ENCODE results near the gene CD247.

Gene CD247

DNA sequence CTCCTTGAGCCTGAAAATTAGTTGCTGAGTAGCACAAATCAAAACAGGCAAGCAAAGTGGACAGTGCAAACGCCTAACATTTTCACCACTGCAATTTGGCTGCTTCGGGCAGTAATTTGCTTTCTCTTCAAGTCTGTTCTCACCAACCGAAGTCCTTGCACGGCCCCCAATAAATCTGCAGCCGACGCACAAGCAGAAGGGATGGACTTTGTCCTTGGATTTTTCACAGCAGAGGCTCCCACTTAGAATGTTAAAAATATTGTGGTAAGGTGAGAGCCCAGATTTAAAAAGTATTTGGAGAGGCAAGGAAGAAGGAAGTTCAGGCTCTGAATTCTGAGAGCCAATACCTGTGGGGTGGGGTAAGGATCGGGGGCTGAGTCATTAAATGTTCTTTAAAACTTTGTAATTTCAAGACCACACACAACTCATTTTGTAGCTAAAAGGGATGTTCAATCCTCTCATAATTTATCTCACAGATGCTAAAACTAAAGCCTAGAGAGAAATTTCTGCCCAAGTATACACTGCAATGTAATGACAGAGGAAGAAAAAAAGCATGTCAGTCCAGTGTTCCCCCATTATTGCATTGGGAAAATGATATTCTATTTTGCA lies 6.2 kb downstream of the CD247 start:
- H3K4me3 ChIP-seq (ENCODE audit: low read depth, low read length) = no peak overlapping the region
- no peak for DNase-seq (ENCODE audit: low read depth)
- TF ChIP-seq, protein P1, sequence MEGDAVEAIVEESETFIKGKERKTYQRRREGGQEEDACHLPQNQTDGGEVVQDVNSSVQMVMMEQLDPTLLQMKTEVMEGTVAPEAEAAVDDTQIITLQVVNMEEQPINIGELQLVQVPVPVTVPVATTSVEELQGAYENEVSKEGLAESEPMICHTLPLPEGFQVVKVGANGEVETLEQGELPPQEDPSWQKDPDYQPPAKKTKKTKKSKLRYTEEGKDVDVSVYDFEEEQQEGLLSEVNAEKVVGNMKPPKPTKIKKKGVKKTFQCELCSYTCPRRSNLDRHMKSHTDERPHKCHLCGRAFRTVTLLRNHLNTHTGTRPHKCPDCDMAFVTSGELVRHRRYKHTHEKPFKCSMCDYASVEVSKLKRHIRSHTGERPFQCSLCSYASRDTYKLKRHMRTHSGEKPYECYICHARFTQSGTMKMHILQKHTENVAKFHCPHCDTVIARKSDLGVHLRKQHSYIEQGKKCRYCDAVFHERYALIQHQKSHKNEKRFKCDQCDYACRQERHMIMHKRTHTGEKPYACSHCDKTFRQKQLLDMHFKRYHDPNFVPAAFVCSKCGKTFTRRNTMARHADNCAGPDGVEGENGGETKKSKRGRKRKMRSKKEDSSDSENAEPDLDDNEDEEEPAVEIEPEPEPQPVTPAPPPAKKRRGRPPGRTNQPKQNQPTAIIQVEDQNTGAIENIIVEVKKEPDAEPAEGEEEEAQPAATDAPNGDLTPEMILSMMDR (IDR thresholded peaks at IDR 0.05; ENCODE audit: low read depth, low read length) = no peak
- TF ChIP-seq, protein P2, sequence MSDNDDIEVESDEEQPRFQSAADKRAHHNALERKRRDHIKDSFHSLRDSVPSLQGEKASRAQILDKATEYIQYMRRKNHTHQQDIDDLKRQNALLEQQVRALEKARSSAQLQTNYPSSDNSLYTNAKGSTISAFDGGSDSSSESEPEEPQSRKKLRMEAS (IDR thresholded peaks at IDR 0.05; ENCODE audit: low read depth, low read length) = no peak
- TF ChIP-seq POLR2A (IDR thresholded peaks at IDR 0.05; ENCODE audit: extremely low read depth, insufficient read length) = no peak
- no peak for TF ChIP-seq MYC (IDR thresholded peaks at IDR 0.05; ENCODE audit: low read depth, low read length)

DNA sequence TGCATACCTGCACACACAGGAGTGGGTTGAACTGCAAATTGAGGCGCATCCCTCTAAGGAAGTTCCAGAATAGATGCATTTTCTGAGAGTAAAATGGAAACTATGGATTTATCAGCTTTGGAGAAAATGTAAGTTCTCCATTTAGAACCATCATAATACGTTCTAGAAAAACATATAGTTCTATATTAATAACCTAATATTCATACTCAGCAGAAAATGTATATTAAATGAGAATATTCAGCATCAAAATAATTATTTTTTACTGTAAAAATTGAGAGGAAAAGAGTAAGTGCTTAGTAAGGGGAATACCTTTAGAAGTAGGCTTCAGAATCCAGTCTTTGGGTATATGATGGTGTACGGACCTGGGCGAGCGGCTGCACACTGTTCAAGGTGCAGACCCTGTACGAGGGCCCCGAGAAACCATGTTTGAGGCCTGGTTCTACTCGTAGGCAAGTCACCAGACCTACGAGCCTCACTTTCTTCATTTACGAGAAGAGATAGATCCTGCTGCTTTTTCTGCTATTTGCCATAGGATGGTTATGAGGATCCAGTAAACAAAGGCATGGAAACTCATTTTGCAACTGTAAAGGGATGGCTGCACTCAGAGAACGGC lies 6.8 kb downstream of the CD247 start:
- TF ChIP-seq POLR2A (IDR thresholded peaks at IDR 0.05; ENCODE audit: extremely low read depth, insufficient read length) = no peak
- no peak for TF ChIP-seq MYC (IDR thresholded peaks at IDR 0.05; ENCODE audit: low read depth, low read length)
- TF ChIP-seq, protein P2 (IDR thresholded peaks at IDR 0.05; ENCODE audit: low read depth, low read length) = no peak
- TF ChIP-seq, protein P1 (IDR thresholded peaks at IDR 0.05; ENCODE audit: low read depth, low read length) = no peak
- H3K4me3 ChIP-seq (ENCODE audit: low read depth, low read length) = no peak overlapping the region
- DNase-seq (ENCODE audit: low read depth) = no peak

DNA sequence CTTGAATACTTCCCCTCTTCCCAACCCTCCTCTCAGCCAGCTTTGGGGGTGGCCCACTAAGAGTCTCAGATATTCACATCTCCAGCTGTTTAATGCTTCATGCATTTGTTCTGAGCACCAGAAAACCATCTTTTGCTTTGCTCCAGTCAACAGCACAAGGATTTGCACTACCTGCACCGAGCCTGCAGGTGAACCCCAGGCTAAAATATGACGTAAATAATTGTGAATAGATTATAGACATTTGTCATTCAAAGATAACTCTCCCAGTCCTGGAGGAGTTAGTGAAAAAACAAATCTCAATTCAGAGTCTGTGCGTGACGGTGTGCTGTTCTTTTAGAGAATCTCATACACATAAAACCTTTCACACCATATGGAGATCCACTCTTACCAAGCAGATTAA lies 7.4 kb downstream of the CD247 start:
- no peak overlapping the region for H3K4me3 ChIP-seq (ENCODE audit: low read depth, low read length)
- TF ChIP-seq POLR2A (IDR thresholded peaks at IDR 0.05; ENCODE audit: extremely low read depth, insufficient read length) (no peak), MYC (IDR thresholded peaks at IDR 0.05; ENCODE audit: low read depth, low read length) (no peak)
- TF ChIP-seq, protein P2 (IDR thresholded peaks at IDR 0.05; ENCODE audit: low read depth, low read length) = no peak
- TF ChIP-seq, protein P1 (IDR thresholded peaks at IDR 0.05; ENCODE audit: low read depth, low read length) = no peak
- DNase-seq (ENCODE audit: low read depth) = no peak

DNA sequence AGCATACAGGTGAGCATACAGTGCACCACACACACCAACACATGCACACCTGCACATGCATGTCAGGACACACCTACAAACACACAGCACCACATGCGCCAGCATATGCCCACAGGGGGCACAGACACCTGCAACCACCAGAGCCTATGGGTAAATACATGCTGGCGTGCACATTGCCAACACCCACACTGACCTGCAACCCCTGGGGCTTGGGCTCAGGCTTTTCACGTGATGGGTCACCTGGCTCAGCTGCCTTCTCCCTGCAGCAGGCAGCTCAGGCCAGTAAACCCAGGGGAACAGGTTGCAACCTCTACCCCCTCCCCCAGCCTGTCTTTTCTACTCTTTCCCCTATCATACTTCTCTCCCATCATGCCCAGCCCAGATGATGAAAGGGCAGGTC lies 8.1 kb downstream of the CD247 start:
- TF ChIP-seq, protein P2 (IDR thresholded peaks at IDR 0.05; ENCODE audit: low read depth, low read length) = no peak
- TF ChIP-seq, protein P1 (IDR thresholded peaks at IDR 0.05; ENCODE audit: low read depth, low read length) = no peak
- no peak for TF ChIP-seq MYC (IDR thresholded peaks at IDR 0.05; ENCODE audit: low read depth, low read length)
- no peak for TF ChIP-seq POLR2A (IDR thresholded peaks at IDR 0.05; ENCODE audit: extremely low read depth, insufficient read length)
- no peak for DNase-seq (ENCODE audit: low read depth)
- no peak overlapping the region for H3K4me3 ChIP-seq (ENCODE audit: low read depth, low read length)

DNA sequence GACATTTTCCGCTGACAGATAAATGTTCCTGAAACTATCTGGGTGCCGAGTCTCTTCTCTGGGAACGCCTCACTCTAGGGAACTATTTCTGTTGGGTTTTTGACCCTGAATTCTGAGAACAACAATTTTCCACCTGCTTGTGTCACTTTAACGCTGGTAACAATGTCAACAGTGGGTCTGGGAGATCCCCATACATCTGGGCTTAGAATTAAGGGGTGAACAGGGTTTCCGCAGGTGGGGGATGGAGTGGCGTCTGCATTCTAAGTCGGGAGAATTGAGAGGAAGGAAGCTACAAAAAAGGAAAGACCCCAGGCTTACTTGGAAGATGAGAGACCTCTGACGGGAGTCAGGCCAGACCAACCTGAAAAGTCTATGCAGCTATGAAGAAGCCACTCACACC lies 8.7 kb downstream of the CD247 start:
- no peak for DNase-seq (ENCODE audit: low read depth)
- H3K4me3 ChIP-seq (ENCODE audit: low read depth, low read length) = no peak overlapping the region
- TF ChIP-seq, protein P2 (IDR thresholded peaks at IDR 0.05; ENCODE audit: low read depth, low read length) = no peak
- TF ChIP-seq, protein P1 (IDR thresholded peaks at IDR 0.05; ENCODE audit: low read depth, low read length) = no peak
- TF ChIP-seq MYC (IDR thresholded peaks at IDR 0.05; ENCODE audit: low read depth, low read length) = no peak
- TF ChIP-seq POLR2A (IDR thresholded peaks at IDR 0.05; ENCODE audit: extremely low read depth, insufficient read length) = no peak

Measured in NB4 (cell line).